ENCODE data around the gene OGDH. TPM values are rescaled to one million over a fixed set of nuclear protein-coding genes. Genes with fewer than 3 reads are reported as not detected.

Gene OGDH
- total and polyA plus RNA-seq, 7 donors: 39.0 to 102 (median 74.4) TPM

DNA sequence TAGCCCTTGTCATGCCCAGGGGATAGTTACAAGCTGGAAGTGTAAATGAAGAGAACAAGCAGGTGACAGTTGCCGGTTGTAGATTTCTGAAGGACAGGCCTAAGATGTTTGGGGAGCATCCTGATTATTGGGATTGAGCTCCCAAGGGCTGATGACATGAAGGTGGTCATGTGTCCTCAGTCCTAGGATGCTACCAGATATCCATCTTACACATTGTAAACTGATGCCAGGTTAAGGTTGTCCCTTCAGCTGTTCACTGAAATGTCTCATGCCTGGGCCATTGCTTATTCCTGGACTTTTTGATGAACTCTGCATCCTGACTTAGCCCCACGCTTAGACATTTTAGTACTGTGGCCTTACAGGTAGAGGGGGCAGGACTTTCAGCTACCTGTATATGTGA lies 143.6 kb downstream of the OGDH start:
- Histone ChIP-seq H3K27me3 (no peaks in the 10 kb centered on the region), H3K36me3 (no peaks in the 10 kb centered on the region), H3K4me3 (peak overlapping the region in 2 of 4 donors; percentile 94 to 96), H3K9me3 (no peaks in the 10 kb centered on the region), H3K27ac (peak overlapping the region in 3 of 4 donors; percentile 94 to 97 (median 96)), H3K4me1 (peaks cover 0 to 45% (median 23%) of the 10 kb centered on the region in 4 donors)
- WGBS, 2 donors: 69 to 84% methylated on average over 2 of the region's 2 CpGs
- no peak for DNase-seq
- TF ChIP-seq POLR2AphosphoS5 (IDR thresholded peaks at IDR 0.05) (no peak), EP300 (IDR thresholded peaks at IDR 0.05) (no peak), POLR2A (IDR thresholded peaks at IDR 0.05) (no peak)
- TF ChIP-seq, protein P1, sequence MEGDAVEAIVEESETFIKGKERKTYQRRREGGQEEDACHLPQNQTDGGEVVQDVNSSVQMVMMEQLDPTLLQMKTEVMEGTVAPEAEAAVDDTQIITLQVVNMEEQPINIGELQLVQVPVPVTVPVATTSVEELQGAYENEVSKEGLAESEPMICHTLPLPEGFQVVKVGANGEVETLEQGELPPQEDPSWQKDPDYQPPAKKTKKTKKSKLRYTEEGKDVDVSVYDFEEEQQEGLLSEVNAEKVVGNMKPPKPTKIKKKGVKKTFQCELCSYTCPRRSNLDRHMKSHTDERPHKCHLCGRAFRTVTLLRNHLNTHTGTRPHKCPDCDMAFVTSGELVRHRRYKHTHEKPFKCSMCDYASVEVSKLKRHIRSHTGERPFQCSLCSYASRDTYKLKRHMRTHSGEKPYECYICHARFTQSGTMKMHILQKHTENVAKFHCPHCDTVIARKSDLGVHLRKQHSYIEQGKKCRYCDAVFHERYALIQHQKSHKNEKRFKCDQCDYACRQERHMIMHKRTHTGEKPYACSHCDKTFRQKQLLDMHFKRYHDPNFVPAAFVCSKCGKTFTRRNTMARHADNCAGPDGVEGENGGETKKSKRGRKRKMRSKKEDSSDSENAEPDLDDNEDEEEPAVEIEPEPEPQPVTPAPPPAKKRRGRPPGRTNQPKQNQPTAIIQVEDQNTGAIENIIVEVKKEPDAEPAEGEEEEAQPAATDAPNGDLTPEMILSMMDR (IDR thresholded peaks at IDR 0.05): no peak
- intact Hi-C loops (cut with DNase I): loop anchor here (2.0 to 5.0 kb wide), 4 partner anchors 97 to 548 kb away; partner anchors contain the start of genes PURB, TMED4 and YKT6

DNA sequence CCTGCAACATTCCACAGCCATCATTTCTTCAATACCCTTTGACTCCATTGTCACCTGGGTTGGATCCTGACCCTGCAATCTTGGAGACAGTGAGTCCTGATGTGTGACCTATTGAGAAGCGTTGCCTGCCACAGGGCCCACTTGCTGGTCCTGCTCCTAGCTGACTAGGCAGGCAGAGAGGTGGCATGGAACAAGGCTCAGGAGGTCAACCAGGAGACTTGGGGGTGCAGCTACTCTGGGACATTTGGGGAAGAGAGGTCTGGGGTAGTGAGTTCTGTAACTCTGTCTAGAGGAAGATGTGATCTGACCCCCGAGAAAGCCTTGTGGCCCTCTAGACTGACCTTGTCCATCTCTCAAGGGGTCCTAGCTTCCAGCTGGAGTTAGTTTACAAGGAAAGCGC lies 144.0 kb downstream of the OGDH start:
- WGBS, 2 donors: 82 to 86% methylated on average over 3 of the region's 3 CpGs
- Histone ChIP-seq H3K36me3 (no peaks in the 10 kb centered on the region), H3K27ac (peak overlapping the region in 2 of 4 donors; percentile 27 to 94), H3K27me3 (no peaks in the 10 kb centered on the region), H3K4me3 (no peak overlapping the region), H3K9me3 (no peaks in the 10 kb centered on the region), H3K4me1 (peaks cover 0 to 49% (median 27%) of the 10 kb centered on the region in 4 donors)
- no peak for TF ChIP-seq POLR2AphosphoS5 (IDR thresholded peaks at IDR 0.05)
- TF ChIP-seq, protein P1 (IDR thresholded peaks at IDR 0.05): no peak
- TF ChIP-seq EP300 (IDR thresholded peaks at IDR 0.05): no peak
- TF ChIP-seq POLR2A (IDR thresholded peaks at IDR 0.05): no peak
- no peak for DNase-seq
- intact Hi-C loops (cut with DNase I): no loop called here

DNA sequence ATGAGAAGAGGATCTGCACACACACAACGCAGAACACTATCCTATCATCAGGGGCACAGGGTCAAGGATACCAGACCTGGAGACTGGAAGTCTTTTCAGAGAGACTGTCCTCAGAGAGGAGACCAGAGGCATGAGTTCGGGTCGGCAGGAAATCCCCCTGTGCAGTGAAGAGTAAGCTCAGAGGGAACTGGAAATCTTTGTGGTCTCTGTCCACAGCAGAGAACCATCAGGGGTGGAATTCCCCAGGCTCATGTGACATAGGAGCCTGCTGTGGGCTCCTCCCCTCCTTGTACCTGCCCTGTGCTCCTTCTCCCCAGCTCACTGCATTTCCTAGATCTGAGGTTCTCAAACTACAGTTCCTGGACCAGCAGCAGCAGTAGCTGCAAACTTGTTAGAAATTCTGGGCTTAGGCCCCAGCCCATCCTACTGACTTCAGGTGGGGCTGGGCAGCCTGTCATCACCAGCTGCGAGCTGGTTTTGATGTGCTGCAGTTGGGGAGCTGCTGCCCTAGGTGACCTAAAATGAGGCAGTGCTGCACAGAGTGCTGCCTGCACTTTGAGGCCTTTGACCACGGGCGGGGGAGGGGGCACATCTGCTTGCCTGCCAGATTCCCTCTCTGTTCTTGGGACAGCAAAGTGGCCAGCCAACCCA lies 144.6 kb downstream of the OGDH start:
- TF ChIP-seq POLR2AphosphoS5 (IDR thresholded peaks at IDR 0.05) (no peak), EP300 (IDR thresholded peaks at IDR 0.05) (no peak)
- H3K4me1 ChIP-seq: peaks cover 0 to 55% (median 34%) of the 10 kb centered on the region in 4 donors
- no peaks in the 10 kb centered on the region for H3K27me3 ChIP-seq
- no peak for DNase-seq
- no peaks in the 10 kb centered on the region for H3K9me3 ChIP-seq
- no peaks in the 10 kb centered on the region for H3K36me3 ChIP-seq
- intact Hi-C loops (cut with DNase I): no loop called here
- peak overlapping the region in 2 of 4 donors; percentile 1 to 18 for H3K27ac ChIP-seq
- H3K4me3 ChIP-seq: no peak overlapping the region
- 37 to 40% methylated on average over 6 of the region's 6 CpGs for WGBS, 2 donors

DNA sequence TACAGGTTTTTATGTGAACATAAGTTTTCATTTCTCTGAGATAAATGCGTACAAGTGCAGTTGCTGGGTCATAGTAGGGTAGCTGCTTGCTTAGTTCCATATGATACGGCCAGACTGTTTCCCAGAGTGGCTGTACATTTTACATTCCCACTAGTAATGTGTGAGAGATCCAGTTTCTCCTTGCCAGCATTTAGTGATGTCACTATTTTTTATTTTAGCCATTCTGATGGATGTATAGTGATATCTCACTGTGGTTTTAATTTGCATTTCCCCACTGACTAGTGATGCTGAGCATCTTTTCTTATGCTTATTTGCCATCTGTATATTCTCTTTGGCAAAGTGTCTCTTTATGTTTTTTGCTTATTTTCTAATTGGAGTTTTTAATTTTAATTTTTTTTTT lies 146.4 kb downstream of the OGDH start:
- H3K4me3 ChIP-seq: no peak overlapping the region
- H3K4me1 ChIP-seq: peaks cover 0 to 68% (median 51%) of the 10 kb centered on the region in 4 donors
- no peaks in the 10 kb centered on the region for H3K27me3 ChIP-seq
- no peak overlapping the region for H3K27ac ChIP-seq
- H3K9me3 ChIP-seq: no peaks in the 10 kb centered on the region
- WGBS, 2 donors: 91 to 97% methylated on average over 2 of the region's 2 CpGs
- TF ChIP-seq POLR2AphosphoS5 (IDR thresholded peaks at IDR 0.05) (no peak), EP300 (IDR thresholded peaks at IDR 0.05) (no peak), POLR2A (IDR thresholded peaks at IDR 0.05) (no peak)
- TF ChIP-seq, protein P1 (IDR thresholded peaks at IDR 0.05): no peak
- H3K36me3 ChIP-seq: peaks cover 0 to 14% (median 6%) of the 10 kb centered on the region in 4 donors
- DNase-seq: no peak
- intact Hi-C loops (cut with DNase I): no loop called here

DNA sequence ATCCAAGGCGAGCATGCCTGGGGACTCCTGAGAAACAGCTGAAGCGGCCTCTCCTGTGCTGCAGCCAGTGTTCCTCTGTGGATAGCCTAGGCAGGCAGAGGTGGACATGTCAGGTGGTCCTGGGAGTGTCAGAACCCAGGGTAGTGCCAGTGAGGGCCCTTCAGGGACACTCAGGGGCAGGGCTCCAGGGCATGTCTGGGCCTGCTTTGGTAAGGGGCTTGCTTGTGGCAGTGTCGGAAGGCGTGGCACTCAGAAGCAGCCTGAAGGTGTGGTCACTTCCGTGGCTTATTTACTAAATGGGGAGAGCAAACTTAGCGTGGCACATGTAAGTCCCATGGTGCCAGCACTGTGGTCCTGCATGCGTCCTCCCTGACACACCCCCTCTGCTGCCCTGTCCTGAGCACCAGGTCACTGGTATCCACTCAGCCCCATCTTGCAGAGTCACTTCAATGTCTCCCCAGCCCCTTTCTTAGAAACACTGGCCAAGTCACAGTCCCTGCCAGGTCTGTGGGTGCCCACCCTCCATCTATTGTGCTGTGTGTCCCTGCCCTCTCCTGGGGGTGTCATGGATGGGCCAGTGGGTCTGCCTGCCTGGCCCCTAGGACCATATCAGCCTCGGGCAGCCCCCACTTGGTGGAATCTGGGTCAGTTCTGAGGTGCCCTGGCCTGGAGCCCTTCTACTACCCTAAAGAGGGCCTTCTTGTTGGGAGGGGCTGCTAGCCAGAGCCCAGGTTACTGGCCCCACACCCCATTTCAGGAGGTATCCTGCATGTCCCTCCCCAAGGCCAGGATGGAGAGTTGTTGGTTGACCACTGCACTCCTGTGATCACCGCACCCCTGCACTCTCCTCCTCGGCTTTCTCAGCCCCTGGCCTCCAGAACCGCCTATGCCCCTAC lies 148.6 kb downstream of the OGDH start:
- intact Hi-C loops (cut with DNase I): no loop called here
- no peaks in the 10 kb centered on the region for H3K9me3 ChIP-seq
- no peaks in the 10 kb centered on the region for H3K27me3 ChIP-seq
- peaks cover 0 to 34% (median 18%) of the 10 kb centered on the region in 4 donors for H3K36me3 ChIP-seq
- H3K4me1 ChIP-seq: peaks cover 0 to 60% (median 46%) of the 10 kb centered on the region in 4 donors
- 59 to 87% methylated on average over 11 of the region's 11 CpGs for whole genome bisulfite sequencing, 2 donors
- H3K27ac ChIP-seq: peak overlapping the region; percentile 41 to 69 (median 66)
- no peak overlapping the region for H3K4me3 ChIP-seq
- DNase-seq: no peak
- TF ChIP-seq, protein P1 (IDR thresholded peaks at IDR 0.05): no peak
- no peak for TF ChIP-seq POLR2A (IDR thresholded peaks at IDR 0.05)
- TF ChIP-seq POLR2AphosphoS5 (IDR thresholded peaks at IDR 0.05): no peak
- no peak for TF ChIP-seq EP300 (IDR thresholded peaks at IDR 0.05)
